DOHH2 (cell line): ENCODE measurements around the gene RPH3AL.

Source experiments
- EZH2phosphoT487 ChIP-seq: fragments of 200-600 bp; sonication (generic); IDR thresholded peaks from 2 replicates; pipeline ENCODE4 v1.6.1; 2017; ENCODE audit warnings: borderline replicate concordance, mild to moderate bottlenecking, antibody characterized with exemption, low read length, moderate library complexity, mixed read lengths
- TF ChIP-seq, protein P1 (sequence below): fragments of 200-600 bp; sonication (generic); IDR thresholded peaks from one replicate; pipeline ENCODE4 v1.5.1; 2014; ENCODE audit warnings: antibody characterized with exemption, mild to moderate bottlenecking, low read depth, low read length; ENCODE audit not compliant: poor library complexity, severe bottlenecking

DNA sequence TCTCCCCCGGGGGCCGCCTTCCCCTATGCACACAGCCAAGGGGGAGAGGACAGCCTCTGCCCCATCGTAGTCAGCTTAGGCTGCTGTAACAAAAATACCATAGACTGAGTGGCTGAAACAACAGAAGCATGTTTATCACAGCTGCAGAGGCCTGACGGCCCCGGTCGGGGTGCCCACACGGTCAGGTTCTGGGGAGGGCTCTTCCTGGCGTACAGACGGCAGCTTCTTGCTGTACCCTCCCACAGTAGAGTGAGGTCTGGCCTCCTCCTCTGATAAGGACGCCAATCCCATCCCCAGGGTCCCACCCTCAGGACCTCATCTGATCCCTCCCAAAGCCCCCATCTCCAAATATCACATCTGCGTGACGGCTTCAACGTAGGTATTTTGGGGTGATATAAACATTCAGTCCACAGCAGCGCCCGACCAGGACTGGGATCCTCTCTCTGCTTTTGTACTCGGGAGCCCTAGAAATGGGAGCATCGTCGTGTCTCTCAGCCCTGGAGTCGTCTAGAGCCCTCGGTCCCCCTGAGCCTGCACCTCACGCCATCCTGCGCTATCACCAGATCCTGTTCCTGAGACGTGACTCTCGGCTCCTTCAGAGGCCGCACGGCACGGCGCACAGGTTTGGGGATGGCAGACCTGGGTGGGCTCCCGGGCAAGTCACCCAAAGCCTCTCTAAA, 67.8 kb downstream of the RPH3AL start:
- TF ChIP-seq, protein P1, sequence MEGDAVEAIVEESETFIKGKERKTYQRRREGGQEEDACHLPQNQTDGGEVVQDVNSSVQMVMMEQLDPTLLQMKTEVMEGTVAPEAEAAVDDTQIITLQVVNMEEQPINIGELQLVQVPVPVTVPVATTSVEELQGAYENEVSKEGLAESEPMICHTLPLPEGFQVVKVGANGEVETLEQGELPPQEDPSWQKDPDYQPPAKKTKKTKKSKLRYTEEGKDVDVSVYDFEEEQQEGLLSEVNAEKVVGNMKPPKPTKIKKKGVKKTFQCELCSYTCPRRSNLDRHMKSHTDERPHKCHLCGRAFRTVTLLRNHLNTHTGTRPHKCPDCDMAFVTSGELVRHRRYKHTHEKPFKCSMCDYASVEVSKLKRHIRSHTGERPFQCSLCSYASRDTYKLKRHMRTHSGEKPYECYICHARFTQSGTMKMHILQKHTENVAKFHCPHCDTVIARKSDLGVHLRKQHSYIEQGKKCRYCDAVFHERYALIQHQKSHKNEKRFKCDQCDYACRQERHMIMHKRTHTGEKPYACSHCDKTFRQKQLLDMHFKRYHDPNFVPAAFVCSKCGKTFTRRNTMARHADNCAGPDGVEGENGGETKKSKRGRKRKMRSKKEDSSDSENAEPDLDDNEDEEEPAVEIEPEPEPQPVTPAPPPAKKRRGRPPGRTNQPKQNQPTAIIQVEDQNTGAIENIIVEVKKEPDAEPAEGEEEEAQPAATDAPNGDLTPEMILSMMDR, result no peak
- no peak for TF ChIP-seq EZH2phosphoT487
